GM12874 (cell line): Measurements from ENCODE around the gene SLC25A47.
A peak's percentile ranks its signal among the peaks of the same experiment; 100 is the strongest.

Source experiments
- CTCF ChIP-seq: IDR thresholded peaks from 2 replicates; pipeline ENCODE4 v1.5.1; 2011; ENCODE audit warnings: low read depth, mild to moderate bottlenecking, control low read depth, low read length, moderate library complexity; ENCODE audit not compliant: insufficient read depth

SLC25A47 gene

GRCh38 chr14:100282083-100282350, 41.1 kb upstream of the SLC25A47 start:
- TF ChIP-seq CTCF, result no peak

- no peak for TF ChIP-seq CTCF
Observed at GRCh38 chr14:100282766-100283419, 40.2 kb upstream of the SLC25A47 start.

GRCh38 chr14:100283984-100284881, 38.9 kb upstream of the SLC25A47 start:
- no peak for TF ChIP-seq CTCF

- peak; percentile 91 for TF ChIP-seq CTCF
Observed at GRCh38 chr14:100285021-100285912, 37.9 kb upstream of the SLC25A47 start.

- no peak for TF ChIP-seq CTCF
Observed at GRCh38 chr14:100285913-100286400, 37.2 kb upstream of the SLC25A47 start.

GRCh38 chr14:100286484-100287191, 36.5 kb upstream of the SLC25A47 start:
- TF ChIP-seq CTCF, result no peak
